GM12865 (cell line): ENCODE measurements around the gene ARPC5.
"Not testable (repeated sequence)": the region's sequence is repeated elsewhere in the genome, so short reads cannot be mapped to it uniquely, and the experiment has no call there.

ENCODE experiments used
- DNase-seq: peaks from one replicate; pipeline ENCODE4 v3.0.0; 2010; ENCODE audit warnings: low read depth
- H3K4me3 ChIP-seq: 2 replicates; pipeline ENCODE4 v1.5.1; 2011; ENCODE audit warnings: mild to moderate bottlenecking, low read depth, low read length, control low read depth
- CTCF ChIP-seq: IDR thresholded peaks from 2 replicates; pipeline ENCODE4 v1.5.1; 2011; ENCODE audit warnings: low read length, control low read depth, low read depth, inconsistent platforms; ENCODE audit not compliant: insufficient read depth; ENCODE audit errors: missing control alignments

The ARPC5 gene

GRCh38 chr1:183635606-183636333 lies at the start of gene ARPC5:
ARPC5 (minus strand) TSS chr1:183635783; CDS start chr1:183635659, 124 bp downstream.
- H3K4me3 ChIP-seq: peak within 1 kb of the TSS; percentile 87
- DNase-seq: peak; percentile 99
- no peak for TF ChIP-seq CTCF

- no peak overlapping the region for H3K4me3 ChIP-seq
- peak; percentile 71 for DNase-seq
- TF ChIP-seq CTCF: peak; percentile 60
Measured at GRCh38 chr1:183685112-183685713, 49.6 kb upstream of the ARPC5 start.

- not testable (repeated sequence) for H3K4me3 ChIP-seq, DNase-seq
Measured at GRCh38 chr1:183679363-183679762, 43.8 kb upstream of the ARPC5 start.

GRCh38 chr1:183678819-183679218 lies 43.2 kb upstream of the ARPC5 start:
- H3K4me3 ChIP-seq: no peak overlapping the region
- DNase-seq: no peak
- no peak for TF ChIP-seq CTCF

GRCh38 chr1:183676586-183677189 lies 41.1 kb upstream of the ARPC5 start:
- DNase-seq: no peak
- H3K4me3 ChIP-seq: no peak overlapping the region
- TF ChIP-seq CTCF: no peak

- no peak overlapping the region for H3K4me3 ChIP-seq
- no peak for TF ChIP-seq CTCF
- DNase-seq: no peak
Measured at GRCh38 chr1:183675883-183676585, 40.5 kb upstream of the ARPC5 start.

- no peak for DNase-seq
- H3K4me3 ChIP-seq: no peak overlapping the region
- no peak for TF ChIP-seq CTCF
Measured at GRCh38 chr1:183675381-183675780, 39.8 kb upstream of the ARPC5 start.
